ENCODE results near the gene COL6A1.
"Not testable (repeated sequence)": the region's sequence is repeated elsewhere in the genome, so short reads cannot be mapped to it uniquely, and the experiment has no call there.

Gene COL6A1

GRCh38 chr21:45994759-45995685, 13.5 kb downstream of the COL6A1 start:
- DNase-seq, result no peak

- DNase-seq, result no peak
These were observed 14.2 kb downstream of the COL6A1 start for GRCh38 chr21:45995686-45996179.

- no peak for DNase-seq
These were observed 15.0 kb downstream of the COL6A1 start for GRCh38 chr21:45996311-45997204.

- no peak for DNase-seq
These were observed 15.6 kb downstream of the COL6A1 start for GRCh38 chr21:45997205-45997494.

GRCh38 chr21:45997495-45998275, 16.1 kb downstream of the COL6A1 start:
- no peak for DNase-seq

GRCh38 chr21:45998276-45998701, 16.7 kb downstream of the COL6A1 start:
- no peak for DNase-seq

GRCh38 chr21:45998871-45999580, 17.5 kb downstream of the COL6A1 start:
- no peak for DNase-seq

- DNase-seq, result no peak
These were observed 18.1 kb downstream of the COL6A1 start for GRCh38 chr21:45999581-46000181.

GRCh38 chr21:46000182-46000730, 18.7 kb downstream of the COL6A1 start:
- DNase-seq, result no peak

- no peak for DNase-seq
These were observed 19.4 kb downstream of the COL6A1 start for GRCh38 chr21:46000731-46001641.

- DNase-seq, result no peak
These were observed 20.5 kb downstream of the COL6A1 start for GRCh38 chr21:46001821-46002681.

- no peak for DNase-seq
These were observed 21.4 kb downstream of the COL6A1 start for GRCh38 chr21:46002841-46003574.

- DNase-seq, result no peak
These were observed 22.0 kb downstream of the COL6A1 start for GRCh38 chr21:46003575-46004007.

GRCh38 chr21:46004168-46004861, 22.7 kb downstream of the COL6A1 start:
- DNase-seq, result no peak

- DNase-seq, result no peak
These were observed 23.5 kb downstream of the COL6A1 start for GRCh38 chr21:46005081-46005480.

GRCh38 chr21:46005481-46005881, 23.9 kb downstream of the COL6A1 start:
- no peak for DNase-seq

GRCh38 chr21:46005894-46006546, 24.4 kb downstream of the COL6A1 start:
- not testable (repeated sequence) for DNase-seq
